DMS53 treated with DMSO at 0.1 percent for 48 hours (cell line): ENCODE measurements around the gene GNG7.
"Not testable (repeated sequence)": the region's sequence is repeated elsewhere in the genome, so short reads cannot be mapped to it uniquely, and the experiment has no call there.

ENCODE experiments used
- DNase-seq: peaks from one replicate; lab custom pipeline; 2025; ENCODE audit not compliant: unreplicated experiment; lab: John Stamatoyannopoulos, UW

The GNG7 gene

GRCh38 chr19:2579678-2580280 is 122.7 kb downstream of the GNG7 start:
- no peak for DNase-seq

- DNase-seq, result peak; percentile 26
Measured at GRCh38 chr19:2578901-2579677, 123.4 kb downstream of the GNG7 start.

GRCh38 chr19:2578391-2578890 is 124.1 kb downstream of the GNG7 start:
- DNase-seq, result no peak

- no peak for DNase-seq
Measured at GRCh38 chr19:2577722-2578335, 124.7 kb downstream of the GNG7 start.

GRCh38 chr19:2575734-2576481 is 126.6 kb downstream of the GNG7 start:
- DNase-seq, result no peak

GRCh38 chr19:2574971-2575630 is 127.4 kb downstream of the GNG7 start:
- DNase-seq, result no peak

- DNase-seq, result no peak
Measured at GRCh38 chr19:2574478-2574931, 128.0 kb downstream of the GNG7 start.

- DNase-seq, result no peak
Measured at GRCh38 chr19:2573916-2574315, 128.6 kb downstream of the GNG7 start.

GRCh38 chr19:2572152-2572551 is 130.3 kb downstream of the GNG7 start:
- DNase-seq, result not testable (repeated sequence)

GRCh38 chr19:2569596-2570465 is 132.7 kb downstream of the GNG7 start:
- no peak for DNase-seq

GRCh38 chr19:2567996-2568395 is 134.5 kb downstream of the GNG7 start:
- DNase-seq, result no peak

- no peak for DNase-seq
Measured at GRCh38 chr19:2567580-2567979, 134.9 kb downstream of the GNG7 start.

- DNase-seq, result not testable (repeated sequence)
Measured at GRCh38 chr19:2563546-2563945, 138.9 kb downstream of the GNG7 start.

- DNase-seq, result no peak
Measured at GRCh38 chr19:2561895-2562294, 140.6 kb downstream of the GNG7 start.

GRCh38 chr19:2561221-2561620 is 141.3 kb downstream of the GNG7 start:
- no peak for DNase-seq

GRCh38 chr19:2560369-2560768 is 142.1 kb downstream of the GNG7 start:
- no peak for DNase-seq

GRCh38 chr19:2558543-2558942 is 144.0 kb downstream of the GNG7 start:
- no peak for DNase-seq

- not testable (repeated sequence) for DNase-seq
Measured at GRCh38 chr19:2558131-2558530, 144.4 kb downstream of the GNG7 start.

GRCh38 chr19:2557093-2557440 is 145.4 kb downstream of the GNG7 start:
- DNase-seq, result no peak
